ENCODE measurements around the gene BLMH.

The BLMH gene

DNA sequence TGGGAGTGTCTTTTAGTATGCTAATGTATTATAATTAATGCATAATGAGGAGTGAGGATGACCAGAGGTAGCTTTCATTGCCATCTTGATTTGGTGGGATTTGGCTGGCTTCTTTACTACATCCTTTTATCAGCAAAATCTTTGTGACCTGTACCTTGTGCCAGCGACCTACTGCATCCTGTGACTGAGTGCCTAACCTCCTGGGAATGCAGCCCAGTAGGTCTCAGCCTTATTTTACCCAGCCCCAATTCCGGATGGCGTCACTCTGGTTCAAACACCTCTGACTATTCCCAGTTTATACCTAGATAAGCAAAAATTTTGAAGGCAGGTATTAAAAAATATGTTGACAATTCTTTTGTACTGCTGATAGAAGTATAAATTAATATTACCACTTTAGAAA, 10.5 kb upstream of the BLMH start:
- no peak for DNase-seq

DNA sequence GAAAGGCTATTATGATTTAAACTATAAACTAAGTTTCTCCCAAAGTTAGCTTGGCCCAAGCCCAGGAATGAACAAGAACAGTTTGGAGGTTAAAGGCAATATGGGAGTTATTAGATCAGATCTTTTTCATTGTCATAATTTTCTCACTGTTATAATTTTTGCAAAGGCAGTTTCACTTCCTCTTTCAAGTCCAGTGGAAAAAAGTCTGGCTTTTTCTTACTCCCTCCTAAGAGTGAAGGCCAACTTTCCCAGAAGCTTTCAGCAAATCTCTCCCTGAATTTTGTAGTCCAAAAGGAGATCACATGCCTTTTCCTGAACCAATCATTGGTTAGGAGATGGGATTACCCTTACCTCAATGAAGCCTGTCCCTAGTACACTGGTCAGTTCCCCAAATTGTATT, 9.1 kb upstream of the BLMH start:
- DNase-seq = no peak

DNA sequence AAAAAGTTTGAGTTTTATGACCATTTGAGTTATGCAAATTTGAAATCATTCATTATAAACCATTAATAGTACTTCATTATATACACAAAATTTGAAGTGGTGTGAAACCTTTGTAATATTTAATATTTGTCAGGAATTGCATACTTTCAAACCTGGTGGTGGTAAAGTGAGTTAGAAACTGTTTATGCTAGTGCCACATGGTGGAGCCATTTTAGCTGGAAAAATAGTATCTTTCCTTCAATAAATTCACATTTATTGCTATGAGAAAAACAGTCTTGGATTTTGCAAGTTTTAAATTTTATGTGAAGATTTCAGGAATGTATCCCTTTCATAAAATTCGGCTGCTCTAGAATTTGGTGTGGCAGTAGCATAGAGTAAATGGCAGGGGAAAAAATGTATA, 7.3 kb upstream of the BLMH start:
- no peak for DNase-seq

DNA sequence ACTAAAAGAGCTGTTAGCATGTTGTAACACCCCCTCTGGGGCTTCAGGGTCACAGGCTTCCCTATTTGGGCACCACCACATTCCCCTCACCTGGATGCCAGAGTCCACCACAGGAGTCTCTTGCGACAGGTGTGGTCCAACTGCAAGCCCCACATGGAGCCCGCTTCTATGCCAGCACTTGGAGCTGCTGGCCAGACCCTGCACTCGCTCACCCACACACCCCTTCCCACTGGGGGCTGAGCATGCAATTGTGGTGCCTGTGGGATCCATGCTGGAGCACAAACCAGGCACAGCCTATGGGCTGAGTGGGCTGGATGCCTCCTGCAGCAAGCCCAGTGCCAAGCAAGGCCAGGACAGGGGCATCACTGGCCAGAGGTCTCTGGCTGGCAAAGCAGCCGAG, 6.0 kb upstream of the BLMH start:
- DNase-seq = no peak

DNA sequence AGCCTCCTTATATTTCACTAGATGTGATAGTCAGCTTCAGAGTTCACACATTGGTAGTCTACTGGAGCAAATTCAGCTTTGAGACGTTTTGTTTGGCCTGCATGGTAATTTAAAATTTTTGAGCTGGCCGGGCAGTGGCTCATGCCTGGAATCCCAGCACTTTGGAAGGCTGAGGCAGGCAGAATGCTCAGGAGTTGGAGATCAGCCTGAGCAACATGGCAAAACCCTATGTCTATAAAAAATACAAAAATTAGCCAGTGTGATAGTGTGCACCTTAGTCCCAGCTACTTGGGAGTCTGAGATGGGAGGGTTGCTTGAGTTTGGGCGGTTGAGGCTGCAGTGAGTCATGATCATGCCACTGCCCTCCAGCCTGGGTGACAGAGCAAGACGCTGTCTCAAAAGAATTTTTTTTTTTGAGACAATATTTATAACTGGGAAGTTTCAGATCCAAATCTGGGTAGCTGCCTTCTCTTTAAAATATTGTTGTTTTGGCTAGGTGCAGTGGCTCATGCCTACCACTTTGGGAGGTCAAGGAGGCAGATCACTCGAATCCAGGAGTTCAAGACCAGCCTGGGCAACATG, 4.8 kb upstream of the BLMH start:
- no peak for DNase-seq

DNA sequence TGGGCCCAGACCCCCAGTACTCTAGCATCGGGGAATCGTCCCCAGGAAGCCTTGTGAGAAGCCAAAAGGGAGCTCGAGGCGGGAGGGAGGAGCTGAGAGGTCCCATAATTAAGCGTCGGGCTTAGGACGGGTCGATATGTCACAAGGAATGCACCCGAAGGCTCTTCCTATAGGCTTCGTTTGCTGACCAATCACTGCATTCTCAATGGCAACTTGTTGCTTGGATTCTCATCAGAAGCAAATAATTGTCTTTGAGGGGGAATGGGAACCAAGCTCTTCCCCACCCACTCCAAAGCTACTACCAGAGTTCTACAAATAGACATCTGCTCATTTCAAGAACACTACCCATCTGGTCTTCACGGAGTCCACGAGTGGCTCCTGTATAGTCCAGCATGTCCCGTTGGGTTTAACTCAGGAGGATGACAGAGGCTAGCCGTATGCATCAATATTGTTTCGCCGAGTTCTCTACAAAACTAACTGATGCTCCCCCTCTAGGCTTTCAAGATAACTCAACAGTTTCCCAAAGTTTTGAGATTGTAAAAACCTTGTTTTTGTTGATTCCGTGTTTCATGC, 628 bp upstream of the BLMH start:
- peak; percentile 15 for DNase-seq

DNA sequence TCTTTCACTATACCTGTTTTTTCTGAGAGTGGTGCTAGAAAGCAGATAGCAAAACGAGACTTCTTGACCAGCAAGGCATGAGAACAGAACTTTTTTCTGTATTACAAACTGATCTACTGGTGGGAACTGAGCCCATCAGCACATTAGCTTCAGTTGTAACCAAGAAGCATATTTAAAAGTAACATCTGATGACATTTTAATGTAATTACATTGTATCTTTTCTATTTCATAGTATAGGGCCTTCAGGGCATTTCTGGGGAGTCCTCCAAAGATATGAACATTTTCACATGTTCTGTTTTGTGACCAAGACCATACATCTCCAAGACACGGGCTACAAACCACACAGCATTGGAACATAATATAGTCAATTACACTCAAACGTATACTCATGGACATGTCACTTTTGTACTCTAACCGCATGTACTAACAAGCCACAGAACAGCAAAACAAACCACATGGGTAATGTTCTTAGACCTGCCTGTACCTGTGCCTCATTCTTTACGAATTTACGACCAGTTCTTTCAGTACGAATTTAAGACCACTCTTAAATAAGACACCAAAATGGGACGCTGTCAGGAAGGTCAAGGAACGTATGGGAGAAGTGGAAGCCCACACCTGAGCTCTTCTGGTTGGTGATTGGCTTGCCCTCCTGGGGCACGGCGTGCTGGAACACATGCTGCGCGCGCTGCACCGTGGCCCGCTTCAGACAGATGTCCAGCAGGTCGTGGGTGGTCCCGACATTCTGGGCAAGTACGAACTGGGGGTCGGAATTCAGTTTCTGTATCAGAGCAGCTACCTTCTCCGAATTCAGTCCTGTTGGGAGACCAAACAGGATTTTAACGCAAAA, 825 bp downstream of the BLMH start:
- DNase-seq = peak; percentile 16

DNA sequence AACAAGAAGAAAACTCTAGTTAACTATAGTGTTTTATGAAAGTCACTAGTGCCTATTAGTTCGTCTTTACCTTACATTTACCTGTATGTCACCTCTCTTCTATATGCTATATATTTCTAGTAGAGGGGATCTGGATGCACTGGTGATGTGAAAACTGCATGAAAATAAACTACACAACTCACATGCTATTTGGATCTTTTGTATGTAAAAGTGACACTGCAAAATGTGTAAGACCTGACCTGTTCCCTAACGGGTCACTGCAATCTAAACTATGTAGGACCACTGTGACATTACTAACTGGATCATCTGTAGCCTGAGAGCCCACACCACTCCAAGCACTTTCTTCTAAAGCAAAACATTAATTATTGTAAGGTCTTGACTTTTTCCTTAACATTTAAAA, 1.7 kb downstream of the BLMH start:
- DNase-seq = no peak

DNA sequence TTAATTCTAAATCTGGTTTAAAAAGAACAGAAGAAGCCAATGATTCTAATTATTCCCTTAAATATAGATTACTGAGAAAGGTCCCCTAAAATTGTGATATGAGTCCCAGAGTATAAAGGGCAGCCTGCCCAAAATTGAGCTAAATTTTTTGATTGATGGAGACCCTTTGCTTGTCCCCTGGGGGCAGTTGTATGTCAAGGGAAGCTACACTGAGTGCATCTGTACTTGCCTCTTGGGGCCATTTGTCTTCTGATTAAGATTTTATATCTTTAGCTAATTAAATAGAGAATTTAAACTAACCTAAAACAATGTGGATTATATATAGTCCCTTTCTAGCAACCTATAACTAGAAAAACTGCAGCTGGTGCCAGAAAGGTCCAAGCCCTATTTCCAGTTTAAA, 12.6 kb downstream of the BLMH start:
- no peak for DNase-seq

DNA sequence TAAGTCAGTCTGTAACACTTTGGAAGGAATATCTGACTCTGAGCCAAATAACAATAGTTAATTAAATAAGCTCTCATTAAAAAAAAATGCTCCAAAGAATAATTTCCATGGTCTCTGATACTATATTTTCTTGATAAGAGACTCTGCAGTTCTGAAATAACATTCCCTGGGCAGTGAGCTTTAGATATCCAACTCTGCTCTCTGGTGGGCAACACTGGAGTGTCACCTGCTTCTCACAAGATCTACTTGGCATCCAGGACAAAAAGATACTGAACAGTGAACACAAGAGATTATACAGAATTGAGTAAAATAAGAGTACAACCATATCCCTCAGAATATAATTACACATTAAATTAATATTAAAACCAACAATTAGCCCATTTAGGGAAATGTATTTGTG, 13.7 kb downstream of the BLMH start:
- DNase-seq = no peak

DNA sequence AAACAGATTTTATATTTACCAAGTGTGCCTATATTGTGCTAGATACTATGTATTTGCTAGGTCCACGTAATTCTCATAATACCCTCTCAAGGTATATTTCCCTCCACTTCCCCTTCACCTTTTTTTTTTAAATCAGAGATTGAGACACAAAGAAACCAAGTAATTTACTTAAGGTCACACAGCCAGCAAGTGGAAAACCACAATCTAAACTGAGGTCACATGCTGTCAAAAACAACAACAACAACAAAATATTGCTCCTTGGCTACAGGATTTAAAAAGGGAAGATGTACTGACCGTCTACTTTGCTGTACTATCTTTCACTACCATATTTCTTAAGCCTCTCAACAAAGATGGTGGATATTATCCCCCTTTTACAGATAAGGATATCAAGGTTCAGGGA, 15.8 kb downstream of the BLMH start:
- DNase-seq = no peak

DNA sequence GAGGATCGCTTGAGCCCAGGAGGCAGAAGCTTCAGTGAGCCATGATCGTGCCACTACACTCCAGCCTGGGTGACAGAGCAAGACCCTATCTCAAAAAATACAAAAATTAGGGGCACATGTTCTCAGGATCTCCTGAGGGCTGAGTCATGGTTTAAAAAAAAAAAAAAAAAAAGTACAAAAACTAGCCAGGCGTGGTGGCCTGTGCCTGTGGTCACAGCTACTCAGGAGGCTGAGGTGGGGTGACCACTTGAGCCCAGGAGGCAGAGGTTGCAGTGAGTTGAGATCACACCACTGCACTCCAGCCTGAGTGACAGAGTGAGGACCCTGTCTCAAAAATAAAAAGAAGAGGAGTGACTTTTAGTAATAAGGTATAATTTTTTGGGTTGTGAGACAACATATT, 16.9 kb downstream of the BLMH start:
- no peak for DNase-seq

DNA sequence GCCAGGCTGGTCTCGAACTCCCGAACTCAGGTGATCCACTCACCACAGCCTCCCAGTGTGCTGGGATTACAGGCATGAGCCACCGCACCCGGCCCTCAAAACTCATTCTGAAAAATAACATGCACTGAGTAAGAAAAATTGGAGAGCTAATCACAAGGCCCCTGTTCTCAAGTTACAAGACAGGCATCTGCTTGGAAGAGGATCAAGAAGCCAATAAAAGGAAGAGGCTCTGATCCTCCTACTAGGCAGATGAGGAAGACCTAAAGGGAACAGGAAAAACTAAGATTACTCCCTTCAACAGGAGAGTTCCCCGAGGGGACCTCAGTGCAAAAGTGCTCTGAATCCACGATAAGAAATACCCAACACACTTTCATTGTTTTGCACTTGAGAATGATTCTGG, 18.4 kb downstream of the BLMH start:
- no peak for DNase-seq

DNA sequence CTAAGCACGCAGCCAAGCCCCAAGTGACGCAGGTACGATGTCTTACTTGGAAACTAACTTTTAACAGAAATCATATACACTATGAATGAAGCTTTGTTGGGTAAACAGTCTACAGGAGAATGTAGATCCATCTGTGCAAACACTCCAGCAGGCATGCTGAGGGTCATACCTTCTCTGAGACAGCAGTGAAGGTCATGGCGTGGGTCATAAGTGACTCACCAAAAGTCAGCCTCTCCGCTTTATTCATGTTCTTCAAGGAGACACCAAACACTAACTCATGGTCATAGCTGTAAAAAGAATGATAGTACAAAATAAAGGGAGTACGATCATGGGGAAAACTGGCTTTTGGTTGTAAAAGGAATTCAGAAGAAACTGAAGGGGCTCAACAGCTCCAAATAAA, 20.6 kb downstream of the BLMH start:
- no peak for DNase-seq

DNA sequence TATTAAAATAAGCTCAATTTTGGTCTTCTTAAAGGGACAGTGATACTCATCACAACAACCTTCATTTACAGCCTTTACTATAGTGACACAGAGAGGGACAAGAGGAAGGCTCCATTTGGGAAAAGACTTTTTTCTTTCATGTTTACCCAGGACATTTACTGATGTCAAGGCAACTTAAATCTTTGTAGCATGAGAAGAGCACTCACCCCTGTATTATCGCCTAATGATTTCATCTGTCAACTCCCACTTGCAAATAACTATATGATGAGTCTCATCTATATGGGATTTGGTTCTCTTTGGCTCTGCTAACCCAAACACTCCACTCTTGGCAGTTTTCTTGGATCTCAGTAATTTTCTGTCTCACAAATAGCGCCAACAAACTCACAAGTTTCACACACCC, 24.1 kb downstream of the BLMH start:
- no peak for DNase-seq

DNA sequence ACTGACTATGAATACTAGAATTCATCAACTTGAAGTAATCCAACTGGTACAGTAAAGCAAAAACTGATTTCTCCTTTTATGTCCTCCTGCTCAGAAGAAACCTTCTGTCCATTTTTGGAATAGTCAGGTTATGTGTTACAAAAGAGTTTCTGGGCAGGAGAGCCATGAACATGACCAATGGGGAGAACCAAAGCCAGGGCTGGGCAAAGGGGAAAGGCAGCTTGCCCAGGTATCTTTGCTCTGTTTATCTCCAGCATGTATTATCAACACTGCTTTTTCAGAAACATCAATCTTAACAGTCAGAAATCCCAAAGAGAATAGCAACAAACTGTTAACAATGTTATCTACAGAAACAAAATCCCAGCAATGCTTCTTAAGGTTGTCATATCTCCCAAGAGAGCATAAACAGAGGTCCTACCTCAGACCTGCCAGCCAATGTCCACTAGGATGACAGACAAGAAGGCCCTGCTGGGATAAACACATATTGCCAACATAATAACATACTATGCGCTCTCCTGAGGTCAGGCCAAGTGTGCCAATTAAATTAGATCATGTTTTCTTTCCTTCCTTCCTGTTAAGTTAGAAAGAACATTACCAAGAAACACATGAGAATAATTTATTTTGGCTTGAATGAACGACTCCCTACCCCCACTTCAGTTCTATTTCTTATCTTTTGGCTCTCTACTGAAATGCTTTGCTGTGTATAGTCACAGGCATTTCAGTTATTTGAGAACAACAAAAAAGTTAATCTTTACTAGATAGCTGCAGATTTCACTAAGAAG, 28.0 kb downstream of the BLMH start:
- DNase-seq = no peak

DNA sequence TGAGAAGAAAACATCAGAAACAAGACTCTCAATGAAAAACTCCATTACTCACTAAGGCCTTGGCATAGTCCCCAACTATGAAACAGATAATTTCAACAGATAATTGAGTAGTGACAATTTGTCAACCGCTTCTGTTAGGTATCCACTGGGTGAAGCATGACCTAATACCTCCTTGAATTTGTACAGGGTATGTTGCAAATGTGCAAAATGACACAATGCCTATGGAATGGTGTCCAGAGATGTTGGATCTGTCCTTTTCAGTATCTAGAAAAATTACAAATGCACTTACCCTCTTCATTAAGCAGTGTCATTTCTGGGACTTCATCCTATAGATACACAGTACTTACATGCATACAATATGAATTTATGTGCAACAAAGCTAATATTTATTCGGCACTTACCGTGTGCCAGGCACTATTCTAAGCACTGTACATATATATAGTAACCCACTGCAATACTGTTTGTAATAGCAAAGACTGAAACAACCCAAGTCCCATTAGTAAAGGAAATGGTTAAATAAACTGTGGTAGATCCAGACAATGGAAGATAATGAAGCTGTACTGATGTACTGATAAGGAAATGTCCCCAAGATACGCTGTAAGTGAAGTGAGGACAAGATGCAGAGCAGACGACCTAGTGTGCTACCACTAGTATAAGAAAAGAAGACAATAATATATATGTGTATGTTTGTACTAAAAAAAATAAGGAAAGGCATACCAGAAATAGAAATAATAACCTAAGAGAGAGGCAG, 34.8 kb downstream of the BLMH start:
- DNase-seq = no peak

DNA sequence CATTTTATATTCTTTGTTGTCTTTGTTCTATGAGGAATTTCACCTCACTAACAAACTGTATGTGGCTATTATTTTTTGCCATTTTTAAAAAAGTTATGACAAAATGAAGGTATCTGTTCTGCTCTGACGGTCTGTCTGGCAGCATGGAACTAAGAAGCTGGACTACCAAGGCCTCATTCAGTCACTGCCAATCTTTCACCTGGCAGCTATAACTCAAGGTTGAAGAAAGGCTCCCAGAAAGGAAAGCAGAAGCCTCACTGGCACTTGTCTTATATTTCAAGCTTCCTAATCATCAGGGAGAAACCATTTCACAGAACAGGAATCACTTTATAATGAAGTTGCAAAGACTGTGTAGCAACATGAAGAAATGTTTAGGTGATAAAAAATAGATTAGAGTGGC, 37.6 kb downstream of the BLMH start:
- no peak for DNase-seq

DNA sequence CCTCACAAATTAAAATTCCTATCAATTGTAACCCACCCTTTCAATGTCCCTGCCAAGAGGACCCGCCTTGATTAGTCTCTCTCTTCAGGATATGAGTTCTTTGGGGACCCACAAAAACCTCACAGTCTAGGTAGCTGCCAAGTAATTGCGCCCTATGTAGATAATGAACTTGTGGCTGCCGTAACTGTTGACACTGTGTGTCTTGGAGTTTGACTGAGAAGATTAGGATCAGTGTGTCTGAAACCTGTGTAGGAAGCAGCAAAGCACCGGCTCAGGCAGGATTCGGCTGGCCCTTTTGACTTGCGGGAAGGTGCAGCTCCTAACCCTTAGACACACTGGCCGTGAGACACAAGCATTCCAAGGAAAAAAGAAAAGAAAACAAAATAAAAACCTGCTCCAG, 38.4 kb downstream of the BLMH start:
- no peak for DNase-seq

DNA sequence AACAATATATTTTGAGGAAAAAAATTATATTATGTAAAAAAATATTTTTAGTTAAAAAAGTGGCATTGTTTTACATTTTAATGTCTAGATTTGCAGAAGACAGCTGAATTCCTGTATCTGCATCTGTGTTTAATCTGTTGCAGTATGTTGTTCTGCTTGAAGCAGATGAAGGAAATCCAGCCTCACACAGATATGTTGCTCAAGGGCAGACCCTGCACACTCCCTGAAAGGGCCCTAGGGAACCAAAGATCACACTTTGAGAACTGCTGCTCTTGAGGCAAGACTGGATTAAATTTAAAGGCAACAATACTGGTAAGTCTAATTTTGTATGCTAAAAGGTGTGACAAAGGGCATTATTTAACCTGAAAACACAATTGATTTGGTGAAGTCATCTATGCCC, 39.8 kb downstream of the BLMH start:
- no peak for DNase-seq

DNA sequence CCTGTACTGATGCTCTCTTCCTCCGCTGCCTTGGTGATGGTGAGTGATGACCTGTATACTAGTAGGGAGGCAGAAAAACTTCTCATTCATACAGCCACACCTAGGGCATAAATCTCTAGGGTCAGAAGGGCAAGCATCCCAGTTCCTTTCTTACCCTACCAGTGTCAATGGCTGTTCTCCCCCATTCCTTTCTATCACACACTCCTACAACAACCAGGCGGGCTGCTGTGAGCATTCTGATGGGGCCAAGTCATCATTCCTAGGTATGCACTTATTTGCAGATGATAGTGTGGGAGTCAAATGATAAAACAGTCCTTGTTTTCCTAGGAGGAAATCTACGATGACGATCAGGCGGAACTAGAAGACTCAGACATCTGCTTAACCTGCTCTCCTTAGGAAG, 42.3 kb downstream of the BLMH start:
- no peak for DNase-seq

DNA sequence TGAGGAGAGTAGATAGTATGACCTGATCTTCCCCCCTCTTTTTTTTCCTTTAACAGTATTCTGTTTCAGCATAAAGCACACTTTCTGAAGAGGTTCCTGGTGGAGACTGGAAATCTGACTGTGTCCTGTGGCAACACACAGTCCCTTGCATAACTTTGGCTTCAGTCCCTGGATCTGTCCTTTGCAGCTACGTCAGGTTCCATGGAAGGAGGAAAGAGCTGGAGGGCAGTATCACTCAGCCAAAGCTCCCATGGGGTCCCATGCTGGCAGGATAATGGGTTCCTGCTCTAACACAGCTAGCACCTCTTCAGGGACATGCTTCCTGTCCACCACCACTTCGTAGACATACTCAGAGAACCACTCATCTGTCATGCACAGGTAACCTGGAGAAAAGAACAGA, 43.0 kb downstream of the BLMH start:
- no peak for DNase-seq

DNA sequence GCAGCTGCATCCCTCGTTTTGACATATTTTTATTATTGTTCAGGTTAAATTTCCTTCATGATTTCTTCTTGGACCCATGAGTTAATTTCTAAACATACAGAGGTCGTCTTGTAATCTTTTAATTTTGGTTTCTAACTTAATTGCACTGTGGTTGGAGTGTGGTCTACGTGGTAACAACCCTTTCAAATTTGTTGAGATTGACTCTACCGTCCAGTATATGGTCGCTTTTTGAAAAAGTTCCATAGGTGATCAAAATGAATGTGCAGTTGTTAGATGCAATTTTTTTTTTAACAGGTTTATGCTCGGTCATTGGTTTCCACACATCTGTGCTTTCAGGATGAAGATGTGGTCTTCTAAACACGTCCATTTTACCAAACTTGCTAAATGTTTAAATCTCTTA, 45.3 kb downstream of the BLMH start:
- no peak for DNase-seq
